Activated naive CD4-positive, alpha-beta T cell treated with anti-CD3 and anti-CD28 coated beads, Interleukin-2, amount 10 ng/mL, durations not matched to agents 7 days and 5 days (primary cell): ENCODE data around the gene PRLR.

Experiments used
- CTCF ChIA-PET: fragments of 350-600 bp; sonication (Branson Sonifier 250); formaldehyde crosslinking; loops from one replicate; lab custom pipeline; 2021; ENCODE audit warnings: antibody characterized with exemption; lab: Charles Lee
- DNase-seq: peaks from one replicate; pipeline ENCODE4 v3.0.0-alpha.2; 2020
- H3K27ac Mint-ChIP-seq: one replicate; pipeline ENCODE4 v1.8.0; 2021; ENCODE audit warnings: mild to moderate bottlenecking, moderate library complexity, mixed read lengths
- H3K27me3 Mint-ChIP-seq: one replicate; pipeline ENCODE4 v1.8.0; 2021; ENCODE audit warnings: mild to moderate bottlenecking, mixed read lengths
- H3K36me3 Mint-ChIP-seq: one replicate; pipeline ENCODE4 v1.8.0; 2021; ENCODE audit warnings: mixed read lengths
- H3K4me1 Mint-ChIP-seq: one replicate; pipeline ENCODE4 v1.8.0; 2021; ENCODE audit warnings: mixed read lengths
- H3K4me3 Mint-ChIP-seq: one replicate; pipeline ENCODE4 v1.8.0; 2021; ENCODE audit warnings: mild to moderate bottlenecking, moderate library complexity, mixed read lengths
- H3K9me3 Mint-ChIP-seq: one replicate; pipeline ENCODE4 v1.8.0; 2021; ENCODE audit warnings: mixed read lengths

The PRLR gene

GRCh38 chr5:35242702-35243258, 12.5 kb upstream of the PRLR start:
- H3K36me3 Mint-ChIP-seq: no peaks in the 10 kb centered on the region
- no peak overlapping the region for H3K4me3 Mint-ChIP-seq
- CTCF ChIA-PET: interaction anchor here (0.6 kb wide), 1 partner anchor 28 kb away, joined by 3 read pairs; no protein-coding TSS in a partner anchor
- no peak overlapping the region for H3K27ac Mint-ChIP-seq
- no peak for DNase-seq
- no peaks in the 10 kb centered on the region for H3K27me3 Mint-ChIP-seq
- H3K4me1 Mint-ChIP-seq: no peaks in the 10 kb centered on the region
- no peaks in the 10 kb centered on the region for H3K9me3 Mint-ChIP-seq

- CTCF ChIA-PET: no interaction called here
- H3K4me3 Mint-ChIP-seq: no peak overlapping the region
- no peaks in the 10 kb centered on the region for H3K9me3 Mint-ChIP-seq
- no peaks in the 10 kb centered on the region for H3K4me1 Mint-ChIP-seq
- no peaks in the 10 kb centered on the region for H3K27me3 Mint-ChIP-seq
- no peak overlapping the region for H3K27ac Mint-ChIP-seq
- DNase-seq: no peak
- no peaks in the 10 kb centered on the region for H3K36me3 Mint-ChIP-seq
Measured at GRCh38 chr5:35240892-35241291, 10.6 kb upstream of the PRLR start.

- Mint-ChIP-seq H3K4me3 (no peak overlapping the region), H3K27me3 (no peaks in the 10 kb centered on the region), H3K27ac (no peak overlapping the region), H3K36me3 (no peaks in the 10 kb centered on the region), H3K4me1 (no peaks in the 10 kb centered on the region), H3K9me3 (no peaks in the 10 kb centered on the region)
- DNase-seq: no peak
- CTCF ChIA-PET: no interaction called here
Measured at GRCh38 chr5:35239911-35240610, 9.8 kb upstream of the PRLR start.

DNA sequence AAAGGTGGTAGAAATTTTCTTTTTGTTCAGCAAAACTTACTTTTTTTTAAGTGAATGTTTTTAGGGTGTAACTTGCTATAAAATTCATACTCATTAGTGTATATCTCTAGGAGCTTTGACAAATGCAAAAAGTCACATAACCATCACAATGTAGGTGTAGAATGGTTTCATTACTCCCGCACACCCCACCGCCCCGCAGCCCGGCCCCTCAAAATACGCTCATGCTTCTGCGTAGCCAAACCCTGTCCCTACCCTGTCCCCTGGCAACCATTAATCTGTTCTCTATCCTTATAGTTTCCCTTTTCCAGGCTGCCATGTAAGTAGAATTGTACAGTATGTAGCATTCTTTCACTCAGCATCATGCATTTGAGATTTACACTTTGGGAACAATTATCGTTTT, 9.2 kb upstream of the PRLR start:
- H3K27me3 Mint-ChIP-seq: no peaks in the 10 kb centered on the region

GRCh38 chr5:35237580-35238376, 7.5 kb upstream of the PRLR start:
- H3K27ac Mint-ChIP-seq: no peak overlapping the region

More for the DNA sequence above, 9.2 kb upstream of the PRLR start:
- DNase-seq: no peak
- Mint-ChIP-seq H3K4me3 (no peak overlapping the region), H3K27ac (no peak overlapping the region), H3K4me1 (no peaks in the 10 kb centered on the region), H3K9me3 (no peaks in the 10 kb centered on the region), H3K36me3 (no peaks in the 10 kb centered on the region)
- CTCF ChIA-PET: no interaction called here

GRCh38 chr5:35236770-35237169, 6.5 kb upstream of the PRLR start:
- Mint-ChIP-seq H3K4me1 (no peaks in the 10 kb centered on the region), H3K27me3 (peaks cover 15% of the 10 kb centered on the region), H3K9me3 (no peaks in the 10 kb centered on the region), H3K36me3 (no peaks in the 10 kb centered on the region), H3K4me3 (no peak overlapping the region), H3K27ac (no peak overlapping the region)
- DNase-seq: no peak
- CTCF ChIA-PET: no interaction called here

More at GRCh38 chr5:35237580-35238376, 7.5 kb upstream of the PRLR start:
- CTCF ChIA-PET: no interaction called here
- Mint-ChIP-seq H3K36me3 (no peaks in the 10 kb centered on the region), H3K4me3 (no peak overlapping the region), H3K9me3 (no peaks in the 10 kb centered on the region), H3K27me3 (peaks cover 6% of the 10 kb centered on the region), H3K4me1 (no peaks in the 10 kb centered on the region)
- no peak for DNase-seq

GRCh38 chr5:35233601-35234000, 3.3 kb upstream of the PRLR start:
- Mint-ChIP-seq H3K27ac (no peak overlapping the region), H3K9me3 (no peaks in the 10 kb centered on the region), H3K4me1 (peaks cover 10% of the 10 kb centered on the region), H3K27me3 (peaks cover 47% of the 10 kb centered on the region), H3K4me3 (no peak overlapping the region), H3K36me3 (no peaks in the 10 kb centered on the region)
- no peak for DNase-seq
- CTCF ChIA-PET: no interaction called here

GRCh38 chr5:35233121-35233520, 2.8 kb upstream of the PRLR start:
- H3K4me1 Mint-ChIP-seq: peaks cover 10% of the 10 kb centered on the region
- DNase-seq: no peak
- no peaks in the 10 kb centered on the region for H3K9me3 Mint-ChIP-seq
- no peak overlapping the region for H3K27ac Mint-ChIP-seq
- CTCF ChIA-PET: interaction anchor here (0.6 kb wide), 2 partner anchors 9 to 403 kb away, joined by 3 read pairs; no protein-coding TSS in a partner anchor
- H3K27me3 Mint-ChIP-seq: peaks cover 52% of the 10 kb centered on the region
- H3K36me3 Mint-ChIP-seq: no peaks in the 10 kb centered on the region
- H3K4me3 Mint-ChIP-seq: no peak overlapping the region

DNA sequence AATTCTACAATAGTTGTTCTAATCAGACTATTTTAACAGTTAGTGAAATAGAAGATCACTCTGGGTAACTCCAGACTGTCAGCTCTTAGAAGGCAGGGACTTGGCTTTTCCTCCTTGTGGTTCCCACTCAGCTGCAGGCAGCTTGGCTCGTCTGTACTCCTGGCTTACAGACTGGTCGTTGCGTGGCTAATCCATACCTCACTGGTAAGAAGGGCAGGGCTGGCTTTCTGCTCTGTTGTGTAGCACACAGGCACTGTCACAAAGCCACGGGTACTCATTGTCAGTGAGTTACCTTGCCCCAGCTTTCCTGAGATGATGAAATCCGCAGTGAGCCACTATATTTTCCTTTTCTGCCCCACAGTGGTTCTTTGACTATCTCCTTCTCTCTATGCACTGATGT, 1.8 kb upstream of the PRLR start:
- no peaks in the 10 kb centered on the region for H3K36me3 Mint-ChIP-seq
- CTCF ChIA-PET: no interaction called here
- H3K27me3 Mint-ChIP-seq: peaks cover 60% of the 10 kb centered on the region
- no peaks in the 10 kb centered on the region for H3K9me3 Mint-ChIP-seq
- no peak overlapping the region for H3K27ac Mint-ChIP-seq
- peaks cover 10% of the 10 kb centered on the region for H3K4me1 Mint-ChIP-seq
- H3K4me3 Mint-ChIP-seq: no peak overlapping the region
- DNase-seq: no peak

GRCh38 chr5:35229076-35230037, 930 bp downstream of the PRLR start:
- CTCF ChIA-PET: no interaction called here
- Mint-ChIP-seq H3K36me3 (no peaks in the 10 kb centered on the region), H3K4me1 (peaks cover 10% of the 10 kb centered on the region), H3K4me3 (peak overlapping the region; percentile 7), H3K27me3 (peaks cover 64% of the 10 kb centered on the region), H3K27ac (no peak overlapping the region), H3K9me3 (no peaks in the 10 kb centered on the region)
- DNase-seq: no peak

DNA sequence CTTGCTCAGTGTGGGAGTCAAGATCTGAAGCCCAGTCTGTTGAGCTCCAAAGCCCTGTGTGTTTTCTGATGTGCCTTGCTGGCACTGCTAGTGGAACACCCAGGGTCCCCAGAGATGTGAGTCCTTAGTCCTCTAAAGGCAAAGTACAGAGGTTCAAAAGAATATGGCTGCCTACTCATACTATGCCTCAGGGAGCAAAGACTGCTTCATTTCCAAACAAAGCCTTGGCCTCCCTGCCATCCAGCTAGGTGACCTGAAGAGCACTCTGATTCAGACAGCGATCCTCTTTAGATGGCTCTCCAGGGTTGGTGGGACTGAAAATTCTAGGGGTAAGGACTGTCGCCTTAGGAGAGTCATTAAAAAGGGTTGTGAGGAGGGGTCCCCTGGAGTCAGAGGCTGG, 2.0 kb downstream of the PRLR start:
- no peak overlapping the region for H3K4me3 Mint-ChIP-seq

GRCh38 chr5:35227720-35228119, 2.6 kb downstream of the PRLR start:
- no peak overlapping the region for H3K4me3 Mint-ChIP-seq
- H3K36me3 Mint-ChIP-seq: no peaks in the 10 kb centered on the region
- H3K27ac Mint-ChIP-seq: no peak overlapping the region
- peaks cover 10% of the 10 kb centered on the region for H3K4me1 Mint-ChIP-seq
- no peaks in the 10 kb centered on the region for H3K9me3 Mint-ChIP-seq
- CTCF ChIA-PET: interaction anchor here (1.1 kb wide), 1 partner anchor 209 kb away, joined by 3 read pairs; no protein-coding TSS in a partner anchor
- DNase-seq: no peak
- H3K27me3 Mint-ChIP-seq: peaks cover 57% of the 10 kb centered on the region

More for the DNA sequence above, 2.0 kb downstream of the PRLR start:
- Mint-ChIP-seq H3K4me1 (peaks cover 10% of the 10 kb centered on the region), H3K36me3 (no peaks in the 10 kb centered on the region), H3K27ac (no peak overlapping the region), H3K27me3 (peaks cover 63% of the 10 kb centered on the region), H3K9me3 (no peaks in the 10 kb centered on the region)
- CTCF ChIA-PET: interaction anchor here (1.1 kb wide), 1 partner anchor 208 kb away, joined by 3 read pairs; no protein-coding TSS in a partner anchor
- DNase-seq: no peak

GRCh38 chr5:35223787-35224395, 6.4 kb downstream of the PRLR start:
- H3K4me1 Mint-ChIP-seq: no peaks in the 10 kb centered on the region
- H3K27me3 Mint-ChIP-seq: peaks cover 20% of the 10 kb centered on the region
- H3K4me3 Mint-ChIP-seq: no peak overlapping the region
- no peak overlapping the region for H3K27ac Mint-ChIP-seq
- H3K36me3 Mint-ChIP-seq: no peaks in the 10 kb centered on the region
- CTCF ChIA-PET: interaction anchor here (0.7 kb wide), 1 partner anchor 9 kb away, joined by 3 read pairs; no protein-coding TSS in a partner anchor
- no peak for DNase-seq
- no peaks in the 10 kb centered on the region for H3K9me3 Mint-ChIP-seq
